IMR-90 (cell line): ENCODE measurements around the gene PIP5K1B.

Experiments used
- BHLHE40 ChIP-seq: fragments of 150-350 bp; IDR thresholded peaks from 2 replicates; pipeline ENCODE4 v1.6.1; 2016; ENCODE audit warnings: mild to moderate bottlenecking, low read depth, low read length
- CEBPB ChIP-seq: IDR thresholded peaks from 2 replicates; pipeline ENCODE4 v1.6.1; 2012; ENCODE audit warnings: low read depth, low read length, improper control_type of control experiment
- CHD1 ChIP-seq: IDR thresholded peaks from 2 replicates; pipeline ENCODE4 v1.6.1; 2012; ENCODE audit warnings: low read depth, low read length, improper control_type of control experiment
- ELK1 ChIP-seq: fragments of 150-350 bp; IDR thresholded peaks from 2 replicates; pipeline ENCODE4 v1.6.1; 2016; ENCODE audit warnings: low read depth, mild to moderate bottlenecking, low read length, moderate library complexity, borderline replicate concordance
- MAFK ChIP-seq: IDR thresholded peaks from 2 replicates; pipeline ENCODE4 v1.6.1; 2012; ENCODE audit warnings: low read depth, low read length, improper control_type of control experiment
- MAZ ChIP-seq: IDR thresholded peaks from 2 replicates; pipeline ENCODE4 v1.6.1; 2012; ENCODE audit warnings: low read depth, mild to moderate bottlenecking, low read length, improper control_type of control experiment, moderate library complexity, borderline replicate concordance
- MXI1 ChIP-seq: IDR thresholded peaks from 2 replicates; pipeline ENCODE4 v1.6.1; 2012; ENCODE audit warnings: low read depth, mild to moderate bottlenecking, low read length, moderate library complexity, borderline replicate concordance
- POLR2A ChIP-seq: IDR thresholded peaks from 2 replicates; pipeline ENCODE4 v1.6.1; 2012; ENCODE audit warnings: mild to moderate bottlenecking, low read depth, low read length
- RAD21 ChIP-seq: IDR thresholded peaks from 2 replicates; pipeline ENCODE4 v1.6.1; 2012; ENCODE audit warnings: low read length, improper control_type of control experiment
- RCOR1 ChIP-seq: IDR thresholded peaks from 2 replicates; pipeline ENCODE4 v1.6.1; 2012; ENCODE audit warnings: mild to moderate bottlenecking, low read length, improper control_type of control experiment; ENCODE audit not compliant: insufficient replicate concordance
- RFX5 ChIP-seq: IDR thresholded peaks from 2 replicates; pipeline ENCODE4 v1.8.0; 2012; ENCODE audit warnings: low read depth, mild to moderate bottlenecking, low read length, moderate library complexity
- SMC3 ChIP-seq: fragments of 150-350 bp; IDR thresholded peaks from 2 replicates; pipeline ENCODE4 v1.6.1; 2016; ENCODE audit warnings: low read depth, mild to moderate bottlenecking, antibody characterized with exemption, low read length, moderate library complexity
- USF2 ChIP-seq: fragments of 150-350 bp; IDR thresholded peaks from 2 replicates; pipeline ENCODE4 v1.6.1; 2017; ENCODE audit warnings: mild to moderate bottlenecking, antibody characterized with exemption, low read length, low read depth
- TF ChIP-seq, protein P1 (sequence below): conservative IDR thresholded peaks from 2 replicates; pipeline ENCODE4 v1.5.1; 2012; ENCODE audit warnings: mild to moderate bottlenecking, low read depth, low read length, improper control_type of control experiment

GRCh38 chr9:68883224-68883623 lies 178.2 kb downstream of the PIP5K1B start:
- TF ChIP-seq, protein P1, sequence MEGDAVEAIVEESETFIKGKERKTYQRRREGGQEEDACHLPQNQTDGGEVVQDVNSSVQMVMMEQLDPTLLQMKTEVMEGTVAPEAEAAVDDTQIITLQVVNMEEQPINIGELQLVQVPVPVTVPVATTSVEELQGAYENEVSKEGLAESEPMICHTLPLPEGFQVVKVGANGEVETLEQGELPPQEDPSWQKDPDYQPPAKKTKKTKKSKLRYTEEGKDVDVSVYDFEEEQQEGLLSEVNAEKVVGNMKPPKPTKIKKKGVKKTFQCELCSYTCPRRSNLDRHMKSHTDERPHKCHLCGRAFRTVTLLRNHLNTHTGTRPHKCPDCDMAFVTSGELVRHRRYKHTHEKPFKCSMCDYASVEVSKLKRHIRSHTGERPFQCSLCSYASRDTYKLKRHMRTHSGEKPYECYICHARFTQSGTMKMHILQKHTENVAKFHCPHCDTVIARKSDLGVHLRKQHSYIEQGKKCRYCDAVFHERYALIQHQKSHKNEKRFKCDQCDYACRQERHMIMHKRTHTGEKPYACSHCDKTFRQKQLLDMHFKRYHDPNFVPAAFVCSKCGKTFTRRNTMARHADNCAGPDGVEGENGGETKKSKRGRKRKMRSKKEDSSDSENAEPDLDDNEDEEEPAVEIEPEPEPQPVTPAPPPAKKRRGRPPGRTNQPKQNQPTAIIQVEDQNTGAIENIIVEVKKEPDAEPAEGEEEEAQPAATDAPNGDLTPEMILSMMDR = no peak
- TF ChIP-seq POLR2A (no peak), RFX5 (no peak), BHLHE40 (no peak), USF2 (no peak), SMC3 (no peak), RAD21 (no peak), ELK1 (no peak), RCOR1 (no peak), CHD1 (no peak), CEBPB (no peak), MAFK (no peak), MAZ (no peak), MXI1 (no peak)
